CD1c-positive myeloid dendritic cell (primary cell): Measurements from ENCODE around the gene NFASC.

Experiments used
- DNase-seq: peaks from one replicate; pipeline ENCODE4 v3.0.0-alpha.2; 2016; ENCODE audit errors: extremely low spot score

NFASC gene

DNA sequence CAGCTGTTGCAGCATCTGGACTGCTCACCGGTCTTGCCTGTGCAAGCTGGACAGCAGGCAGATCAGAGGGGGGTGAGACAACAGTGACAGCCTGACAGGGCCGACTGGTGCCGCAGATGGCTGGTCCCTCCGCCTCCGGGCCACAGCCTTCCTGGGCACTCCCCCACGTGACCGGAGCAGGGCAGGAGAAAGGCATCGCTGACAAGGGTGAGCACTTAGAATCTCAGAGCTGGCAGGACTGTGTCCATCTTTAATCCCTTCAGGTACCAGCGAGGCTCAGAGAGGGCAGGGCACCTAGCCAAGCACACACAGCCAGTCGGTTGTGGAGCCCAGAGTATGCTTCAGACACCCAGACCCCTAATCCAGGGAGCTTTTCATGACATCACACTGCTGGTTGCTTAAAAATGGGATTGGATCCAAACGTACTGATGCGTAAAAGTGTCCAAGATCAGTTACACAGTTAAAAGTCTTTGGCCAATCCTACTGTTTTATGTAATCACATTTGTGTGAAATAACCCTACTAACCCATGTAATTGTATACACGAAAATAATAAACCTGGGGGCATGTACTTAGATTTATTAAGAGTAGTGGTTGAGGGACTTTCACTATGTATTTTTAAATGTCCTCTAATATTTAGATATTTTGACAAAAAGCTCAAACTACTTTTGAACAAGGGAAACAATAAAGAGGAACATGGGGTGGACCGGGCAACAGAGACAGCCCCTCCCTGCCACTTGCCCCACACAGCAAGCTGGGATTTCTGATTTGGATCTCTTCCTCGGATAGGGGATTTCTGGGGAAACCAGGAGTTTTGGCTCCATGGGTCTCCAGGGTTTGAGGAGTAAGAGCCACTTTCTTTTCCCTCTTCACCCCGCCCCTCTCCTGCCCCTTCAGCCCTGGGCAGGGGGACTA is 171.6 kb downstream of the NFASC start:
- DNase-seq, result no peak

DNA sequence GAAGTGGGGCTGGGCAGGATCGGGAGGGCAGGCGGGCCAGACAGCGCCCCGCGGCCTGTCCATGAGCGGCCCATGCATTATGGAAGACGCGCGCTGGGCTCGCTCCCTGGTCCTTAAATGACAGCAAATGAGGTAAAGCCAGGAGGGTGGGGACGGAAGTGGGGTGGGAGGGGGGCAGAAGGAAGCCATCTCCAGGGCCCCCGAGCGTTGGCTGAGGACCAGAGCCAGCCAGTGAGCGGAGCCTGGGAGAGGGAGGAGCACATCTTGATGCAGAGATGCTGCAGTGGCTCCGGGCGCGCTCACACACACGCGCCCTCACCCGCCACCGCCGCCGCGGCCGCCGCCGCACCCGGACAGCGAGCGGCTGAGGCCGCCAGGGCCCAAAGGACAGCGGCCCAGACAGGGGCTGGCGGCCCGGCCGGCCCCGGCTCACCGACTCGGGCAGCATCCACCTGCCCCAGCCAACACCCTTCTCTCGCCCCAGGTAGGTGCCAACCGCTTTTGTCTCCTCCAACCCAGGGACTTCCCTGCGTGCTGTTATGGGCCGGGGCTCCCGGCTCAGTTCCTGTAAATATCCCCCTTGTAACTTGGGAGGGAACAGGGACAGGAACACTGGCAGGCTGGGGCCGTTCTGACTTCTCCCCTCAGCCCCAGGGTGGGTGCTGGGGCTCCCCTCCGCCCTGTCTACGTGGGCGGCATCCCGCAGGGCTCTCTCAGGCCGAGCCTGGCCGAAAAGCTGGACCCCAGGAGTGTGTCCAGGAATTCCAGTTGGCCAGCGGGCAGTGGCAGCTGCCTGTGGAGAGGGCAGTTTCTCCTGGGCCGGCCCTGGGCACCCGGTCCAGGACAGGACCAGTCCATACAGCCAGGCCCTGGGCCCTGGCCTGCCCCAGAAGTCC is 172.5 kb downstream of the NFASC start, which contains the start of gene CNTN2:
CNTN2 (plus strand) TSS at position 302 of the 896 bp plus-strand sequence. CDS start 9,974 bp downstream, outside the sequence.
- DNase-seq, result no peak

DNA sequence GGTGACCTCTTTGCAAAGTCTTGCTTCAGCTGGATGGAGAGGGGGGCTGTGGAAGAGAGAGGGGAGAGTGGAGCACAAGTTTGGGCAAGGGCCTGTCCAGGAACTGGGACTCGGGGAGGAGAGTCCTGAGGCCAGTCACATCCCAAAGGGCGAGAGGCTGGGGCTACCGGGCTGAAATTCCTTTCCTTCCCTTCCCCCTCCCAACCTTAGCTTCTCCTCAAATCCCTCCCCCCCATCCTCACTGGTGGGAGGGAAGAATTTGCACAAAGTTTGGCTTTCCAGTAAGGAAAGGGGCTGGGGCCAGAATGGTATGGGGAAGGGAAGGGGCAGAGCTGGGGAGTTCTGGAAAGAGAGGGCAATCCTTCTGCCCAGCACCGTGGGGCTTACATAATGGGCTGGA is 173.2 kb downstream of the NFASC start:
- no peak for DNase-seq

DNA sequence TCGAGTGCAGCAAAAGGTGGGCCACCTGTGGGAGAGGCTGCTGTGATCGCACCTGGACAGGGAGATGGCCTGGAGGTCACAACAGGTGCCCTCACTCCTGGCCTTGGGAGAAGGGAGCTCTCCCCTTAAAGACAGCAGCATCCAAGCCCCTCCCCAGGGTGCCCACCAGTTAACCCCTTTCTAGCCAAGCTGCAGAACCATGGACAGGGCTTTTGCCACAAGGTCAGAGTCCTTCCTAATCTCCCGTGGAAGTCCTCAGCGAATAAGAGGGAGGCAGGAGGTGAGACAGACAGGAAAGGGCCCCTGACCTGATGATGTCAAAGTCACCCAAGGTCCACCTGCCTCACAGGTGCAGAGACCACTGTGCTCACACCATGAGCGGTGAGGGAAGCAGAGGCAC is 174.1 kb downstream of the NFASC start:
- no peak for DNase-seq

DNA sequence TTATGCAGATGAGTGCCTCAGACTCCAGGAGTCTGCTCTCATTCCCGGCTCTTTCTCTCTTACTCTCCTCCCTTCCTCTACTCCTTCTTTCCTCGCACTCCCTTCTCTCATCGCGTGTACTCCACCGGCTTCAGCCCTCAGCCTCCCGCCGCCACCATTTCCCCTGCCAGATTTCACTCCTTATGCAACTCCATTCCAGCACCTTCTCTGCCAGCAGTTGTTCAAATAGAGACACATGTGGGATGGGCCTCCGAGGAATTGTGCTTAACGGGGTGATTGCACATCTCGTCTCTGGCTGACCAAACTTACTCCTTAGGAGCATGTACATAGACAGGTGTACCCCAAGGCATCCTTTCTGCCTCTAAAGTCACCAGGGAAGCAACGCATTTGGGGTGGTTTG is 174.5 kb downstream of the NFASC start:
- DNase-seq, result no peak

DNA sequence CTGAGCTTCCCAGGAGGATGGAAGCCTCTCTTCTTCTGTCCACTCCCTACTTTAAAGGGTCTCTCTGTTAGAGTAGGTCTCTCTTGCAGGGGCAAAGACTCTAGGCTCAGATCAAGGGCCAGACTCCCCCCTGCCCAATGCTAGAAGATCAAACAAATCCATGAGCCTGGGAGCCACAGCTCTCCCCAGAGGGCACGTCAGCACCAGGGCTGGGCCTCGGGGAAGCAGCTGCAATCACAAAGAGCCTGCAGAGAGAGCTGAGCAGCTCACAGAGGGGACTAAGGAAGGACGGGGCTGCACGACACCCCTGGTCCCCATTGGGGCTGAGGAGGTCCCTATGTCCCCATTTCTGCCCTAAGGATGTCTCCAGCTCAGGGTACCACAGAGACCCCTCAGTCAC is 176.2 kb downstream of the NFASC start:
- no peak for DNase-seq

DNA sequence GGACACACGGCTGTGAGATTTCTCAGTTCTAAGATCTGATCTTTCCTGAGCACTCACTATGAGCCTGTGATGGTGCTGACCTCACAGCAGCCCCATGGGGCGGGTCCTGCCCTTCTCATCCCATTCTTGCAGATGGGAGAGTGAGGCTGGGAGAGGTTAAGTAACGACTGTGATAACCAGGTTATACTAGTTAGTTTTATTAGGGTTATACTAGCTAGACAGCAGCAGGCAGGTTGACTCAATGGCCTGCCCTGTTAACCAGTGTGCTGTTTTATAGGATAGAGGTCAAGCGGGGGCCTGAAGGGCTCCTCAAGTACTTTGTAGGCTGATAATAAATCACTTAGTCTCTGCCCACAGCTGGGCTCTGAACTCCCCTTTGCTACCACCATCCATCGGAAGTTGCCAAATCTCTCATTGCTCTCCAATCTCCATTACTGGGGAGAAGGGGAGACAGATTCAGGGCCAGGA is 177.1 kb downstream of the NFASC start:
- DNase-seq, result no peak

DNA sequence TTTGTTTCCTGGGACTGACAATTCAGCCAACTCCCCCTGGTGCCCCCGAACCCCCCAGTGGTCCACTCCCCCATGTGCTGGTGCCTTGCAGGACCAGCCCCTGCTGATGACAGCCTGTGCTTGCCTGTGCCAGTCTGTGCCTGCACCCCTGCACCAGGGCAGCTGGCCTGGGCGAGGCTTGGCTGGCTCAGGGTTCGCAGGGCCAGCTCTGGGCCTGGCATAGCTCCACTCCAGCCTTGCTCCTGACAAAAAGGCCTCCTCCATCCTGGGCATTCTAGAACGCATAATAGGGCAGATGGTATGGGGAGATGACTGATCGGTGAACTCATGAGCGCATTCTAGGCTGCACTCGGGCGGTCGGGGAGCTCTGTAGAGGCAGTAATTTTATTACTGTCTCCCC is 177.7 kb downstream of the NFASC start:
- no peak for DNase-seq

DNA sequence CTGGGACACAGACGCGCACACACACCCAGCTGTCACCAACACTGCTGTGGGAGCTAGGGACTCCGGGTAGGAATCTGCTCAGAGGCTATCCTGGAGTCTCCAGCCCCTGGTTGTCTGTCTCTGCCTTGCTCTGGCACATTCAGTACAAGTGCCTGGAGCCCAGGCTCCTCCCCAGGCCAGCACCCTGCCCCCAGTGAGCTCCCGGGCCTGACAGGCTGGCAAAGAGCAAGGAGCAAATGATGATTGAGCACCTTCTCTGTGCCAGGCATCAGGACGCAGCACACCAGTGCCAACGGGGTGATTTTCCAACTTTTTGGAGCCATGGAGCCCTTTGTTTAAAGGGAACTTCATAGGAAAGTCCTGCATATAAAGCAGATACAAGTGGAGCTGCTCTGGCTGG is 178.8 kb downstream of the NFASC start:
- DNase-seq, result no peak

DNA sequence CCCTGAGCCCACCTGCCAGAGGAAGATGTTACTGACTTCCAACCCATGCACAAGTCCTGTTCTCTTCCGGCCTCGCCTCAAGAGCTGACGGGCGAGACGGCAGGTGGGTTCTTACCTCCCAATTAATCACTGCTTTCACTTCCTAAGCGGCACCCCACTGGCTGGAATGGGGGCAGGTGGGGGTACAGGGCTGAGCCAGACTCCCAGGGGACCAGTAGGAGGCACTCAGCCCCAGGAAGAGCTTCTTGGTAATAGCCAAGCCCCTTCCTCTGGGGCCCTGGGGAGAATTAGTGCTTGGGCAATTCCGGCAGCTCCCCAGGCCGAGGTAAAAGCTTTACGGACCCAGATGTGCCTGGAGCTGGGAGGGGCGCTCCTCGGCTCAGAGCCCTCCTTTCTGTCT is 182.0 kb downstream of the NFASC start:
- DNase-seq, result no peak

DNA sequence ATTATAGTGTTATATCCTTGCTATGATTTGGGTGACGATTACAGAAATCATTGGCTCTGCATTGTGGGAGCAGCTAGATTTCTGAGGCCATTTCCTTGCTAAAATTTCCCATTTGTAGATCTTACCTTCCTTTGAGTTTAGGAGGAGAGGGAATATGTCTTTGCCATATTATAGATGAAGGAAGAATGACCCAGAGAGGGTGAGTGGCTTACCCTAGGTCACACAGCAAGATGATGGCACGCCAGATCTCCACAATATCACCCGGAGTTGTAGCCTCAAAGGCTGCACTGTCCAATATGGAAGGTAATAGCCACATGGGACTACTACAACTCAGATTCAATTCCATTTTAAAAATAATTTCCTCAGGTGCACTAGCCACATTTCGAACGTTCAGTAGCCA is 182.6 kb downstream of the NFASC start:
- DNase-seq, result no peak

DNA sequence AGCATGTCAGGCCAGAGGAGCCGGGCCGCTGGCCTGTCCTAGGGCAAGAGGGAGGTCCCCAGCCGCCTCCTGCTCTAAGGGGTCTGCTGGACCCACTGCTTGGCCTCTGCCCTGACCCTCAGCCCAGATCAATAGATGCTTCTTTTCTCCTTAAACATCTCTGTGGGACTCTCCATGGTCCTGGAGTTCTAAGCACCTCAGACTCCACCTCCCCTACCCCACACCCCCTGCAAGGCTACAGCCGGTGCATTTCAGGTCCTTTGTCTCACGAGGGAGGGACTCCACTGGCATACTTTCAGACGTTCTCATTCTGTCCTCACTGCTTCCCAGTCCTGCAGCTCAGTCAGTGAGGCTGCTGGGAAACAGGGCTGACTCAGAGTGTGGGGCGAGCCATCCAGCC is 183.4 kb downstream of the NFASC start:
- no peak for DNase-seq

DNA sequence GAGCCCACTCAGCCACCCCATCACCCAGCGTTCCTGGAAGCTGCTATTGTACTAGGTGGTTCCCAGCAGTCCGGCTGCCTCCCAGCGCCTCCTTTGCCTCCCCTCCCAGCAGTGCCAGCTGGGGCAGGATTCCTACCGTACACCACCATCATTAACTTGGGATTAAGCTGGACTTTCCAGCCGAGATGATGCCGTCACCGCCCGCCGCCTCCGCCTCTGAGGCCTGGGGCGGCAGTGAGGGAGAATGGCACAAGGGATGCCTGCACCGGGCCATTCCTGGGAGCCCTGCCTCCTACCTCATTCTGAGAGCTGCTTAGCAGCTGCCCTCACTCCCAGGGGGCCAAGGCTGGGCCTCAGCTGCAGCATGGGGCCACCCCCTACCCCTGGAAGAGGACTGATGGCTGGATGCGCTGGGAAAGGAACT is 185.5 kb downstream of the NFASC start:
- DNase-seq, result no peak

DNA sequence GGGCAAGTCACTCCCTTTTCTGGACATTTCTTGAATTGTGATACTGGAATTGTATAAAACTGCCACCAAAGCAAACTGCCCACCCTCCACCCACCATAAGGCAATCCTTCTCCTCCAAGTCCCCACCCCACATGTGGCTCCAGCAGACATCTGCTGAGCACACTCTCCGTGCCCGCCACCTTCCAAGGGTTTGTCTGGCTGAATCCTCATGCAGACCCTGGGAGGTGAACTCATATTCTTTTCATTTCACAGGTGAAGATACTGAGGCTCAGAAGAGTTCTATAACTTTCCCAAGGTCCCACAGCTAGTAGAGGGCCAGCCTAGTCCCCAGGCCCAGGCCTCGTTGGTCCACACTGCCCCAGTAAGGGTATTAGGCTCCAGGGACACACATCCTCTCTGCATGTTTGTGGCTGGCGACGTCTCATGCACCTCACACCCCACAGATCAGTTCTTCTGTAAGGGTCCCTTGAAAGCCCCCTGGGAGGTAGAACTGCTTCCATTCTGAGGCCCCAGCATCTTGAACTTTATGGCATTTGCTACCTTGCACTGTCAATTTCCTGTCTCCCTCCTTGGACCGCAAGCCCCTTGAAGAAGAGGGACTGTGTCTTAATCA is 186.4 kb downstream of the NFASC start:
- DNase-seq, result no peak

DNA sequence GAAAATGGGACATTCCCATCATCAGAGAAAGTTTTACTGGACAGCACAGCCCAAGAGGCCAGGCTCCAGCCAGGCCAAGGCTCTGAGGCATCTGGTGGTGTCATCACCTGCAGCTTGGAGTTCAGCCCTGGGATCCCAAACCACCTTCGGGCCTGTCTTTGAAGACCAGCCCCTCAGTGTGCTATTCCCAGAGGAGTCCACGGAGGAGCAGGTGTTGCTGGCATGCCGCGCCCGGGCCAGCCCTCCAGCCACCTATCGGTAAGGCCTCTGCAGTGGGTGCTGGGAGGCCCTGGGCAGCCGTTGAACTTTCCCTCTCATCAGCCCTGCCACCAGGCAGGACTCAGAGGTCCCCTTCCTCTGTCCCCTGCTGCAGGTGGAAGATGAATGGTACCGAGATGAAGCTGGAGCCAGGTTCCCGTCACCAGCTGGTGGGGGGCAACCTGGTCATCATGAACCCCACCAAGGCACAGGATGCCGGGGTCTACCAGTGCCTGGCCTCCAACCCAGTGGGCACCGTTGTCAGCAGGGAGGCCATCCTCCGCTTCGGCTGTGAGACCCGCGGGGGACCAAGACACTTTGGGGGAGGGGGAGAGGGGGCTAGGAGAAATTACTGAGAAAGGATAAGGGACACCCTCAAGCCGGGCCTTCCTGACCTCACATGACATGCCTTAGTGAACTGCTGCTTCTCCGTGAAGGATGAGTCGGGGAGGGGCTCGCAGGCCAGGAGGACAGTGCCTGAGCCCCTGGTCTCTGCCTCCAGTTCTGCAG is 187.3 kb downstream of the NFASC start:
- DNase-seq, result no peak

DNA sequence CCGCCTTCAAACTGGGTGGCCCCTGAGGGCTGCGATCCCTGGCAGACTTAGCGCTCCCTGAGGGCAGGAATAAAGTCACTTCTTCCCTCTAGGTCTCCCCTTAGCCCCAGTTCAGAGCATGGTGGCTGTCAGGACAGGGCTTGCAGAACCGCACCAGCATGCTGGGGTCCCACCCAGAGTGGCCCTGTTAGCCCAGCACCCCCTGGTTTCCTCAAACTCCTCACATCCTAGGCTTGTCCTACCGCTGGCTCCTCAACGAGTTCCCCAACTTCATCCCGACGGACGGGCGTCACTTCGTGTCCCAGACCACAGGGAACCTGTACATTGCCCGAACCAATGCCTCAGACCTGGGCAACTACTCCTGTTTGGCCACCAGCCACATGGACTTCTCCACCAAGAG is 188.2 kb downstream of the NFASC start:
- DNase-seq, result no peak

DNA sequence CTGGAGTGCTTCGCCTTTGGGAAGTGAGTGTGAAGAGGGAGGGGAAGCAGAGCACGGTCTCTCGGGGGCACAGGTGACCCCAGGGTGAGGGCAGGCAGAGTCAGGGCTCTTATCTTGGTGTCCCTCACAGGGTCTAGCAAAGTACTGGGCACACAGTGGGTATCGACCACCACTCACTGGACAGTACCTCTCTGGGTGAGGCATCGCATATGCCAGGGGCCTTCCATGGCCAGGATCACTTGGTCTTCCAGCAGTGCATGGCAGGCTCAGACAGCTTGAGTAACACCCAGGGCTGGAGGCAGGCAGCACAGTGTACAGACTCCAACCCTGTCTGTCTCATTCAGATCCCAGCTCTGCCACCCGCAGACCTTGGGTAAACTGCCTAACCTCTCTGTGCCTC is 189.0 kb downstream of the NFASC start:
- DNase-seq, result no peak

DNA sequence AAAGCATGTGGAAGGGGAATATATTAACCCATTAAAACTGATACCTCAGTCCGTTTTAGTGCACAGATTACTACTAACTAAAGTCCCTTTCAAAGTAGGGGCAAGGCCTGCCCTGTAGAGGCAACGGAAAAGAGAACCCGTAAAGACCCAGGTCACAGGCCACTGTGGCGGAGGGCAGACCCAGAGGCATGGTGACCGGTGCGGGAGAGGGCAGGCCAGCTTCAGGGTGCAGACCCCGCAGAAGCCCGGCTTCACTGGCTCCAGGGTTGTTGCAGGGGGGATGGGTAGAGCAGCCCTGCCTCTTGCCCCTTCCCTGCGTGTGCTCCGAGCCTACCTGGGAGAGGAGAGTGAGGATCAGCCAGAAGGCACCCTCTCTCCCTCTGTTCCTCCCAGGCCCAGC is 190.1 kb downstream of the NFASC start:
- DNase-seq, result no peak

DNA sequence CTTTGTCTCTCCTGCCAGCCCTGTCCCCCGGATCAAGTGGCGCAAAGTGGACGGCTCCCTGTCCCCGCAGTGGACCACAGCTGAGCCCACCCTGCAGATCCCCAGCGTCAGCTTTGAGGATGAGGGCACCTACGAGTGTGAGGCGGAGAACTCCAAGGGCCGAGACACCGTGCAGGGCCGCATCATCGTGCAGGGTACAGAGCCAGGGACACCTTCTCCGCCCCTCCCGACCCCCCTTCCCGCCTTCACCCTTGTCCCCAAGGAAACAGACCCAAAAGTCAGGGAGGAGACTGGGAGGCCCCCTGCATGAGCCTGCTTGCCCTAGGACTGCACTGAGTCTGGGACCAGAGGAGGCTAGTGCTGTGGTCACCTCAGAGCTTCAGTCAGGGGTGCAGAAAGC is 190.6 kb downstream of the NFASC start:
- DNase-seq, result no peak

DNA sequence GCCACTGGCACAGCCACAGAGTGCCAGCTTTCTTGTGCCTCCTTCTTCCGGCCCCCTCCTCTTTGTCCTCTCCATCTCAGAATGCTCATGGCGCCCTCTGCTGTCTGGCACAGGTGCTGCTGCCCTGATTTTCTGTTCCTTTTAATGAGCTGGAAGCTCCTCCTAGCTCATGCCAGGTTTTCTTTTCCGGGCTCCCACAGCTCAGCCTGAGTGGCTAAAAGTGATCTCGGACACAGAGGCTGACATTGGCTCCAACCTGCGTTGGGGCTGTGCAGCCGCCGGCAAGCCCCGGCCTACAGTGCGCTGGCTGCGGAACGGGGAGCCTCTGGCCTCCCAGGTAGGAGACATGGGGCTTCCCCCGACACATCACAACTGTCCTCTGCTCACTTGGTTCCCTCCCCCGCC is 191.0 kb downstream of the NFASC start:
- DNase-seq, result peak; percentile 68

DNA sequence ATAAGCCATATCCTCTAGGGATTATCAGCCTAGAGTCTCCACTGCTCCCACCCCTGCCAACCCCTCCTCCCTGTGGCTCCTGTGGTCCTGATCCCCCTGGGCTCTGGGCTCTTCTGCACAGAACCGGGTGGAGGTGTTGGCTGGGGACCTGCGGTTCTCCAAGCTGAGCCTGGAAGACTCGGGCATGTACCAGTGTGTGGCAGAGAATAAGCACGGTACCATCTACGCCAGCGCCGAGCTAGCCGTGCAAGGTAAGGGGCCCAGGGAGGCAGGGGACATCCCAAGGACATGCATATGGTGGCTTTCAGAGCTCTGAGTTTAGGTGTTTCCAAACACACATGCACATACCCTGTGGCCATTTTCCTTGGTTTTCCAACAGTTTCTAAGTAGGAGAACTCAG is 191.7 kb downstream of the NFASC start:
- no peak for DNase-seq
